Neural cell (in vitro differentiated cells): Measurements from ENCODE around the gene CCT5. TPM values are rescaled to one million over a fixed set of nuclear protein-coding genes. Genes with fewer than 3 reads are reported as not detected.

Experiments
- H2AFZ ChIP-seq: fragments of 200-600, 300-800 bp; sonication (generic), shearing (Covaris generic); 2 replicates; pipeline ENCODE4 v1.6.0; 2014; ENCODE audit warnings: low read depth, mild to moderate bottlenecking, antibody characterized with exemption, low read length, moderate library complexity
- H3F3A ChIP-seq: fragments of 200-600 bp; shearing (Covaris generic); 2 replicates; pipeline ENCODE4 v1.6.1; 2016; ENCODE audit warnings: mild to moderate bottlenecking, moderate library complexity, mixed read lengths, antibody characterized with exemption, low read length; ENCODE audit not compliant: insufficient read depth, poor library complexity, severe bottlenecking
- H3K27ac ChIP-seq: fragments of 200-600, 300-800 bp; sonication (generic), shearing (Covaris generic); 2 replicates; pipeline ENCODE4 v1.5.1; 2014; ENCODE audit warnings: mild to moderate bottlenecking, low read length, moderate library complexity
- H3K27me3 ChIP-seq: fragments of 300-800, 200-600 bp; sonication (generic), shearing (Covaris generic); 2 replicates; pipeline ENCODE4 v1.6.0; 2014; ENCODE audit warnings: mild to moderate bottlenecking, low read depth, low read length, moderate library complexity; ENCODE audit not compliant: insufficient read depth
- H3K36me3 ChIP-seq: fragments of 300-800, 200-600 bp; sonication (generic), shearing (Covaris generic); 2 replicates; pipeline ENCODE4 v1.5.1; 2014; ENCODE audit warnings: mild to moderate bottlenecking, antibody characterized with exemption, low read length, moderate library complexity; ENCODE audit not compliant: insufficient read depth
- H3K4me2 ChIP-seq: fragments of 300-800, 200-600 bp; sonication (generic), shearing (Covaris generic); 2 replicates; pipeline ENCODE4 v1.6.0; 2014; ENCODE audit warnings: mild to moderate bottlenecking, low read length
- H3K4me3 ChIP-seq: fragments of 300-800, 200-600 bp; sonication (generic), shearing (Covaris generic); 2 replicates; pipeline ENCODE4 v1.5.1; 2014; ENCODE audit warnings: mild to moderate bottlenecking, low read length, moderate library complexity
- H3K79me2 ChIP-seq: fragments of 200-600 bp; shearing (Covaris generic); replicated peaks from 2 replicates; pipeline ENCODE4 v1.6.0; 2014; ENCODE audit warnings: mild to moderate bottlenecking, low read length, moderate library complexity; ENCODE audit not compliant: insufficient read depth
- H3K9ac ChIP-seq: fragments of 300-800, 200-600 bp; sonication (generic), shearing (Covaris generic); 2 replicates; pipeline ENCODE4 v1.6.1; 2016; ENCODE audit warnings: mild to moderate bottlenecking, low read length, mixed read lengths
- H3K9me2 ChIP-seq: fragments of 200-600 bp; shearing (Covaris generic); 2 replicates; pipeline ENCODE4 v1.6.1; 2016; ENCODE audit warnings: mild to moderate bottlenecking, low read length, mixed read lengths; ENCODE audit not compliant: insufficient read depth
- H3K9me3 ChIP-seq: fragments of 200-600, 300-800 bp; sonication (generic), shearing (Covaris generic); 2 replicates; pipeline ENCODE4 v1.6.1; 2016; ENCODE audit warnings: mild to moderate bottlenecking, mixed run types, low read length, moderate library complexity, mixed read lengths
- H4K20me1 ChIP-seq: fragments of 200-600 bp; shearing (Covaris generic); 2 replicates; pipeline ENCODE4 v1.6.1; 2016; ENCODE audit warnings: mild to moderate bottlenecking, mixed run types; ENCODE audit not compliant: insufficient read depth
- CTCF ChIP-seq: fragments of 450-650 bp; IDR thresholded peaks from 2 replicates; pipeline ENCODE4 v1.5.1; 2014; ENCODE audit warnings: antibody characterized with exemption, mild to moderate bottlenecking, moderate library complexity; ENCODE audit not compliant: poor library complexity, severe bottlenecking
- EP300 ChIP-seq: fragments of 450-650 bp; conservative IDR thresholded peaks from 2 replicates; pipeline ENCODE4 v1.6.1; 2014; ENCODE audit warnings: antibody characterized with exemption, mild to moderate bottlenecking, moderate library complexity; ENCODE audit not compliant: poor library complexity, severe bottlenecking
- EZH2 ChIP-seq: fragments of 200-600, 300-800 bp; shearing (Covaris generic), sonication (generic); IDR thresholded peaks from 2 replicates; pipeline ENCODE4 v1.6.1; 2014; ENCODE audit warnings: antibody characterized with exemption, low read length, borderline replicate concordance, mild to moderate bottlenecking; ENCODE audit not compliant: insufficient read depth, poor library complexity, severe bottlenecking
- MXI1 ChIP-seq: fragments of 450-650 bp; conservative IDR thresholded peaks from 2 replicates; pipeline ENCODE4 v1.6.1; 2014; ENCODE audit warnings: antibody characterized with exemption, mild to moderate bottlenecking; ENCODE audit not compliant: poor library complexity, severe bottlenecking
- POLR2AphosphoS5 ChIP-seq: IDR thresholded peaks from 2 replicates; pipeline ENCODE4 v1.6.1; 2012
- RAD21 ChIP-seq: fragments of 450-650 bp; conservative IDR thresholded peaks from 2 replicates; pipeline ENCODE4 v1.6.1; 2014; ENCODE audit warnings: antibody characterized with exemption, mild to moderate bottlenecking, moderate library complexity
- REST ChIP-seq: IDR thresholded peaks from 2 replicates; pipeline ENCODE4 v1.6.1; 2012; ENCODE audit warnings: borderline replicate concordance
- SMC3 ChIP-seq: fragments of 450-650 bp; conservative IDR thresholded peaks from 2 replicates; pipeline ENCODE4 v1.6.1; 2014; ENCODE audit warnings: antibody characterized with exemption, mild to moderate bottlenecking, moderate library complexity; ENCODE audit not compliant: poor library complexity
- TAF1 ChIP-seq: IDR thresholded peaks from 2 replicates; pipeline ENCODE4 v1.6.1; 2012; ENCODE audit warnings: low read depth
- polyA plus RNA-seq: library from polyadenylated mRNA; depleted of rRNA; stranded (reverse); fragments of >200 nt; gene quantifications from 2 replicates; pipeline ENCODE4 v1.2.3, GENCODE V29; 2014

CCT5 gene
- polyA plus RNA-seq, 1 donor from 2014 or later, result 455 TPM

GRCh38 chr5:10213316-10213715, 36.8 kb upstream of the CCT5 start:
- H3K9me3 ChIP-seq, result no peaks in the 10 kb centered on the region
- H3K27me3 ChIP-seq, result no peaks in the 10 kb centered on the region
- no peak overlapping the region for H2AFZ ChIP-seq
- H3K4me2 ChIP-seq, result no peak overlapping the region
- no peaks in the 10 kb centered on the region for H3K79me2 ChIP-seq
- no peak overlapping the region for H3K4me3 ChIP-seq
- no peaks in the 10 kb centered on the region for H3F3A ChIP-seq
- H3K27ac ChIP-seq, result peak overlapping the region; percentile 32
- H3K9me2 ChIP-seq, result no peaks in the 10 kb centered on the region
- no peak overlapping the region for H3K9ac ChIP-seq
- TF ChIP-seq RAD21 (no peak), REST (no peak), SMC3 (no peak), EP300 (peak; percentile 20), CTCF (no peak), POLR2AphosphoS5 (peak; percentile 34), TAF1 (no peak), MXI1 (no peak), EZH2 (no peak)
- no peaks in the 10 kb centered on the region for H3K36me3 ChIP-seq
- no peaks in the 10 kb centered on the region for H4K20me1 ChIP-seq

- no peak for TF ChIP-seq EZH2
- no peak for TF ChIP-seq REST
- no peak for TF ChIP-seq RAD21
- no peak for TF ChIP-seq POLR2AphosphoS5
- no peak for TF ChIP-seq SMC3
- TF ChIP-seq EP300, result no peak
- TF ChIP-seq TAF1, result no peak
- no peak for TF ChIP-seq MXI1
- no peak for TF ChIP-seq CTCF
- H3K4me3 ChIP-seq, result no peak overlapping the region
- no peaks in the 10 kb centered on the region for H3K27me3 ChIP-seq
- no peak overlapping the region for H3K9ac ChIP-seq
- no peaks in the 10 kb centered on the region for H3K79me2 ChIP-seq
- no peaks in the 10 kb centered on the region for H3K36me3 ChIP-seq
- no peaks in the 10 kb centered on the region for H3F3A ChIP-seq
- no peak overlapping the region for H2AFZ ChIP-seq
- peak overlapping the region; percentile 14 for H3K27ac ChIP-seq
- H3K4me2 ChIP-seq, result no peak overlapping the region
- H3K9me3 ChIP-seq, result no peaks in the 10 kb centered on the region
- no peaks in the 10 kb centered on the region for H3K9me2 ChIP-seq
- H4K20me1 ChIP-seq, result no peaks in the 10 kb centered on the region
These were observed 36.0 kb upstream of the CCT5 start for GRCh38 chr5:10214041-10214440.
